ENCODE results near the gene FRMD1. TPM values are rescaled to one million over a fixed set of nuclear protein-coding genes. Genes with fewer than 3 reads are reported as not detected.

FRMD1 gene
- total RNA-seq, 1 donor from 2014 or later, result not detected

DNA sequence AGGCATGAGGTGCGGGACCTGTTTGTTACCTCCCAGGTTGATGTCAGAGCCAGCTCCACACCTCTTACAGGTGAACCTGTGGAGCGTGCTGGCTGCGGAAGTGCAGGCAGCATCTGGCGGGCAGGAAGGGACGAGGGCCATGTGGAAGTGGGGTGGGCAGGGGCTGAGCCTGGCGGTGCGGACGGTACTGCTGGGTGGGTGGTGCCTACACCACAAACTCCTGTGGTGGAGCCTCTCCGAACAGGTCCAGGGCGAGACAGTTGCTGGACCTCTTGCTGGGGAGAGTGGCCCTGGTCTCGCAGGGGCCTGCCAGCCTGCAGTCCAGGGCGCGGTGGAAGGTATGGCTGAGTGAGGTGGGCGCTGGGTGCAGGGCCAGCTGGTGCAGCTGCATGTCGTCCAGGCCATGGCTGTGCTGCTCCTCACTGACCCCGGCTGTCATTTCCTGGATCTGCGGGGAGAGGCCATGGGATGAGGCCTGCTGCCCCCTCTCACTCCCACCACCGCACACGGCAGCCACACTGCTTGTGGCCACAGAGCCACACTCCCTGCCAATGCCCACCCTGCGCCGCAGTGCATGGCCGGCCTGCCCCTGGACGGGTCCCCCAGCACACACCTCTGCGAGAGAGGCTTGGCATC, 22.0 kb downstream of the FRMD1 start:
- no peak for DNase-seq (ENCODE audit: low read depth in 2 of 2)

DNA sequence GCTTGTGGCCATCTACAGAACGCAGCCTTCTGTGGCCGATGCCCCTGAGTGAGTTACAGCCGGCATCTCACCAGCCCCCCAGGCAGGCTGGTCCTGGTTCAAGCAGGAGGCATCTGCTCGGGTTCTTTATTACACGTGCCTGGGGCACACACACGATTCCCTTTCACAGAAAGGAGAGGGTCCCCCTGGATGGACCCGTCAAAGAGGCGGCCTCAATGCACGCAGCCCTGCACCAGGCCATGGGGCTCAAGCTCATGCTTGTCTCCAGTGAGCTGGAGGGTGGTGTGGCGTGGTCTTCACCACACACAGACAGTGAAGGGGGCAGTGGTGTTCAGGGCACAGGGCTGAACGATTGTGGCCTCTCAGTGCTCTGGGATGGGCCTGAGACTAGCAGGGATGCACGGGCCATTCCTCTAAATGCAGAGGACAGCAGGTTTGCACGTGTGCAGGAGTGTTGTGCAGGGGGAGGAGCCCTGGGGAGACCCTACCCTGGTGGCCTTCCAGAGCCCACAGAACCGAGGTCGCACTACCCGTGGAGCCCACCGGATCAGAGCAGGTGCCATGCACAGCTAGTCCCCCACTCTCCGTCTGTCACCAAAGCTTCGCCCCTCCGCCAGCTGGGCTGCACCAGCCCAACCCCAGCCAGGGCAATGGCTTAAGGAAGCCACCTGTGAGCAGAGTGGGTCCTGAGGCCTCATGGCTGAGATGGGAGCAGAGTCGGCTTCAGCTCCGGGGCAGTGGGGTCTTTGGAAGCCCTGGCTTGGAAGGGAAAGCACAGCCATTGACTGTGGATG, 23.1 kb downstream of the FRMD1 start:
- DNase-seq (ENCODE audit: low read depth in 2 of 2), result no peak

DNA sequence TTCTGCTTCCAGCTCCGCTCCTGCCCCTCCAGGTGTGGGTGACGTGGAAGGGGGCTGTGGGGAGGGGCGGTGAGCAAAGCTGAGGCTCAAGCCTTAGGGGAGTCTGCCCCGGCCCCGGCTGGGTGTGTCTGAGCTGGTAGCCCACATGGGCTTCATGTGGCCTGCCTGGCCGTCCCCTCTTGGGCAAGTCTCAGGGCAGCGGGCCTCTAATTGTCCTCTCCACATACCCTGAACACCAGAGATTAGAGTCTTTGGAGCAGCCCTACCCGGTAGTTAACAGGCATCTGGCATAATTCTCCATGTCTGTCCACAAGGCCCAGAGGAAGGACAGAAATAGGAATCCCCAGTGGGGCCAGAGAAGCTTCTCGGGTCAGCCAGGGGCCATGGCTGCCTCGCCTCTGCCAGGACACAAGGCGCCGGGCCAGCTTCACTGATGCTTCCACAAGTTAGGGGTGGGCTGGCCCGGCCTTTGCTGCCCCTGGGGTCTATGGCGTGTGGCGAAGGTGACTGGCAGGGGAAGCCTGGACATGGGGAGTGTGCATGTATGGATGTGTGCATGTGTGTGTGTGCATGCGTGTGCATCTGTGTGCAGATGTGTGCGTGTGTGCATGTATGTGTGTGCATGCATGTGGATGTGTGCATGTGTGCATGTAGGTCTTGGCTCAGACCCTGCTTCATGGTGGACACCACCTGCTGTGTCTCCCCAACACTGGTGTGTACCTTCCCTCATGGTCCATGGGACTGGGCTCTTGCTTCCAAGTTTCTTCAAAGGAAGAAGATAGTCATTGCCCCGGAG, 24.0 kb downstream of the FRMD1 start:
- DNase-seq (ENCODE audit: low read depth in 2 of 2), result no peak

DNA sequence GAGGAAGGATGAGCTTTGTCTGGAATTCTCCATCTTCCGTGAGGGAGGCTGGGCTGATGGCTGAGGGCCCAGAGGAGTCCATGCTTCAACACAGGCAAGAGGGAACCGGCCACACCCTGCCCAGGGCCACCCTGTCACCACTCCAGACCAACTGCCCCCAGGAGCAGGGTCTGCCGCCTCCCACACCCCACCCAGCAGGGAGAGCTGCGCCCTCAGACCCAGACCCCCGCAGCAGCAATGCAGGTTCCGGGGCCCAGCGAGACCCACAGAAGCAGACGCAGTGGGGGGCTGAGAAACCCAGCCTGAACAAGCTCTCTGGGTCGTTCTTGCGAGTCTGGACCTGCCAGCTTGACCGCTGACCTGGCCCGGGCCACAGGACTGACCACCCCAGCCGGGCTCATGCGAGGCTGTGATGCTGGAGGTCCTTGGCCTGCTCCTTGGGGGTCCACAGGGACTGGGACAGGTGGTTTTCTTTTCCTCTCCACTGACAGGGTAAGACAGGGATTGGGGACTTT, 25.0 kb downstream of the FRMD1 start:
- no peak for DNase-seq (ENCODE audit: low read depth in 2 of 2)

DNA sequence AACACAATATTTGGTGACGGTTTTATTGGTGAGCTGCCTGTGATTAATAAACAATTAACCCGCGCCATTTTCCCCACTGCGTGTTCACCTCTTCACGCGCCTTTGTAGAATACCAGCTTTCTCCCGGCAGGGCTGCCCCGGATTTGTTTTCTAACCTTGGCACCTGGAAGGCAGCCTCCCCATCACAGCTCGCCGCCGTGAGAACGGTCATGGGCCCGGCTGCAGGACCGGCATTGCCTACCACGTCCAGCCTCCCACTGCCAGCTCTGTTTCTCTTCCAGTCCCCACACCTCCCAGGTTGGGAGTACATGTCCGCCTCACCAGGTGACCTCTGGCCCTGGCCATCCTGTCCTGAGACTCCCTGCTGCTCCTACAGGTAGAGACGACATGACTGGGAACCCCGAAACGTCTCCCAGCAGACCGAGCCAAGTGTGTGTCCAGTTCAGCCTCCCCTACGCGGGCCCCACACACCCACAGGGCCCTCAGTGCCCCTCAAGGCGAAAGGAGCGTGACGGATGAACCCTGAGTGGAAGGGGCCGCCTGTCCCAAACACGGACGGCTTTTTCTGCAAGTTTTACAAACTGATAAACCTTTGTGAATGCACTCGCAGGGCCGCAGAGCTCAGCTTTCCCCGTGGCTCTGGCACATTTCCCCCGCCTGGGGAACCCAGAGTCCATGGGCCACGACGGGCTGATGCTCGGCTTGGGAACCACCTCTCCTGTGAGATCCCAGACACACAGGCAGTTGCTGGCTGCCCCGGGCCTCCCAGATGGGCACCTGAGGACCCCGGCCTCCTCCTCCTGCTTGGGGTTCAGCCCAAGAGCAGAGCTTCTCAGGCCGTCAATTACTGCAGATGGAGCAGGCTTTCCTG, 25.7 kb downstream of the FRMD1 start:
- DNase-seq (ENCODE audit: low read depth in 2 of 2), result no peak

DNA sequence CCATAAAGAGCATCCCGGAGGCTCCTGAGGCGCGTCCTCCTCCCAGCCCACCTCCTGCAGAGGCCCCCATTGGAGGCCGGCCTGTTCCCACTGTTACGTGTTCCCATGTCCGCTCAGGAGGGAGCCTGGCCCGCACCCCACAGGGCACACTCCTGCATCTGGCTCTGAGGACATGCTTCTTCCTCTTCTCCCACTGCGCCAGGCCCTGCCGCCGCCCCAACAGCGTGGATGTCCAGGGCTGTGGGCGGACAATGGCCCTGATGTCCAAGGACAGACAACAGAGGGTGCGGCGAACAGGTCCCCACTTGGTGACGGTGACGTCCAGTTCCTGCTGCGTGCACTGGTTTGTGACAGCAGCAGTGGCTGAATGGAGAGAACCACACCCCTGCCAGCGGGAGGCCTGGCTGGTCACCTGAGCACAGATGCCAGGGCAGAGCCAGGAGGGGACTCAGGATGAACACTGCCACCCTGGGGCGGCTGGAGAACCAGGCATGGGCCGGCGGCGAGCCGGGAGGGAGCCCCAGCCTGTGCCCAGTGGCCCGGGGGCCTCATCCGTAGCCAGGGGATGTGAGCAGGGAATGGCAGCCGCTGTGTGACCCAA, 26.6 kb downstream of the FRMD1 start:
- DNase-seq (ENCODE audit: low read depth in 2 of 2), result no peak

DNA sequence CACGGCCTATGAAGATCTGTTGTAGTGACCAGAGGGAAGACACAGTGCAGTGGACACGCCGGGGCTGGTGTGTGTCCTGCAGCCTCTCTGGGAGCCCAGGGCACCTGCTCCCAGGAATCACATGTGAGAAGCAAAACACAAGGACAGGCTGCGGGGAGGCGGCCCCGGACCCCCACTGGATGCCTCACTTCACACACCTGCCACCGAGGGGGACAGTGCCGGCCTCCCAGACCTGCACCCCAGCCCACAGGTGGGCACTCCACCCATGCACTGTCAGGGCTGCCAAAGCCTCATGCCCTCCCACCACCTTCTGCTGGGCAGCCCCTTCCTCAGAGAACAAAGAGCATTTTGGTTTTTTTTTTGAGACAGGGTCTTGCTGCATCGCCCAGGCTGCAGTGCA, 27.4 kb downstream of the FRMD1 start:
- no peak for DNase-seq (ENCODE audit: low read depth in 2 of 2)

DNA sequence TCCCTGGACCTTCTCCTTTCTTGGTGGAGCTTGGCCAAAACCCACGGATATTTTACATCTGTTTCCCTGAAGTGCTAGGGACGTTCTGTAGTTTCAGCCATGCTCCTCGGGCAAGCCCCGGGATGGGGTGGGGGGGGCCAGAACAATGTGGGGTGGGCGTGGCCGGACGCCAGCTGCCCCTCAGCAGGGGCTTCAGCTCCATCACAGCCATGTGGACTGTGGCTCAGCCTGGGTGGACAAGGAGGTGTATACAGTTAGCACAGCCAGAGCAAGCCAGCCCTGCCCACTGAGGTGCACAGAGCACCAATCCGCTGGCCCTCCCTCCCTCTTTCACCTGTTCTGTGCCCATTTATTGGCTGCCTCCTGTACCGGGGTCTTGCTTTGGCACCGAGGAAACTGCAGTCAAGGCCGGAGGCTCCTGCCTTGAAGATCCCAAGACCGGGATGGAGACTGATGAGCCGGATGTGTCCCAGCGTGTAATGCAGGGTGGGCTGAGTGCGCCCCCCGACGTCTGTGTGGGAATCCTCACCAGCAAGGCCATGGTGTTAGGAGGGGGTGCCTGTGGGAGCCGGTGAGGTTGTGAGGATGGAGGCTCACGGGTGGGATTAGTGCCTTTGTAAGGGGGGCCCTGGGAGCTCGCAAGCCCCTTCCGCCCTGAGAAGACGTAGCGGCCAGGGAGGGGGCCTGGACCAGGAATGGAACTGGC, 28.0 kb downstream of the FRMD1 start:
- DNase-seq (ENCODE audit: low read depth in 2 of 2), result no peak

DNA sequence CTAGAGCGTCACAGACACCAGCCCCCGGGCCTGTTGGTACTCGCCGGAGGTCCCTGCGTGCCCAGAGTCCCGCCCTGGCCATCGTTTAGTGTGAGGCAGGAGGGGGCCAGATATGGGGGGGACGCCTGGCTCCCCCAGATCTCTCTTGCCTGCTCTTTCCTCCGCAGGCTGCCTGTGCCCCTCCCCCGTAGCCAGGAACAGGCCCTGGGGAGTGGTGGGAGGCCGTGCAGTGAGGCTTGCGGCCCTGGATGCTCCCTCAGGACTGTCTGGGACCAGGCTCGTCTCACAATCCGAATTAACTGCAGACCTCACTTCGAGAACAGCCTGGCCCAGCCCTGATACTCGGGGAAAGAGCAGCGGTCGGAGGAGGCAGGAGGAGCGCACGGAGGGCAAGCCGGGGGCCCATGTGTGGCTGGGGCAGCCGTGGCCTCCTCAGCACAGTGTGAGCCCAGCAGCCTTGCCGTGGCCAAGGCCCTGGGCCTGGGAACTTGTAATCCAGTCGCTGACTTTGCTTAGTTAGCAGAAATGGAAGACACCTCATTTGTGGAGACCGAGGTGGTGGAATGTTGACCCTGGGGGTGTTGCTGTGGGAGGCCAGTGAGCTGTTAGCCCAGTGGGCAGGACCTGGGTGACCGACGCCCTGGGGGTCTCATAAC, 28.7 kb downstream of the FRMD1 start:
- DNase-seq (ENCODE audit: low read depth in 2 of 2), result no peak

DNA sequence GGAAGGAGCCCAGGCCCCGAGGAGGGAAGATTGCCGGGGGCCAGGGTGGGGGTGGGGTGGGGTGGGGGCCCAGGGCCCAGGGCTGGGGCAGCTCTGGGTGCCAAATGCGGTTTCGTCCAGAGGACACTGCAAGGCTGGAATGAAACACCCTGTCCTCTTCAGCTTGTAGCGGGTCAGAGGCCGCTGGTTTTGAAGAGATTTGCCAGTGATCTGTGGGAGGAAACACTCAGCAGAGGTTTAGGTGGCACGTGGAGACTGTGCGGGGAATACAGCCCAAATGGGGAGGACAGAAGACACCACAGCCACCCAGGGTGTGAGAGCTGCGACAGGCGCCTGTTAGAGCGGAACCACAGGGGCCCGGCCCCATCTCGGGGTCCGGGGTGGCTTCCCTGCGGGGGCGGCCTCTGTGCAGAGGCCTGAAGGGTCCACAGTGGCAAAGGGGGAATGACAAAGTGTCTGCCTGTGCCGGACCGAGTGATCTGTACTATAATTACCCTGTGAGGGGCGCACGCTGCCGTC, 29.2 kb downstream of the FRMD1 start:
- DNase-seq (ENCODE audit: low read depth in 2 of 2), result no peak

DNA sequence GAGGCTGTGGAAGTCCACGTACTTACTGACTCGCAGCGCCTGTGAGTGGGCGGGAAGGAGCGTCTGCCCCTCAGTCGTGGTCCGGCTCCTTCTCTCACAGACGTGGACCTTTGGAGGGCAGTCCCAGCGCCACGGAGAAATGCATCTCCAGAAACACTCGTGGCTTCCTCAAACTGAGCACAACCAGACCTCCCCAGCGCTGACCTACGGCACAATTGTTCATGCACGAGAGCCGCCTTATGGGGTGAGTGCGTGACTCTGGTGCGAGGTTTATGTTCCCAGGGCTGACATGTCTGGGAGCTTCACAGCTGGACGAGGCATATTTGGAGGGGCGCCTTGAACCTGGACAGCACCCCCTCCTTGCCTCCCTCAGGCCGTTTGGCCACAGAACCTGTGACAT, 29.7 kb downstream of the FRMD1 start:
- no peak for DNase-seq (ENCODE audit: low read depth in 2 of 2)

DNA sequence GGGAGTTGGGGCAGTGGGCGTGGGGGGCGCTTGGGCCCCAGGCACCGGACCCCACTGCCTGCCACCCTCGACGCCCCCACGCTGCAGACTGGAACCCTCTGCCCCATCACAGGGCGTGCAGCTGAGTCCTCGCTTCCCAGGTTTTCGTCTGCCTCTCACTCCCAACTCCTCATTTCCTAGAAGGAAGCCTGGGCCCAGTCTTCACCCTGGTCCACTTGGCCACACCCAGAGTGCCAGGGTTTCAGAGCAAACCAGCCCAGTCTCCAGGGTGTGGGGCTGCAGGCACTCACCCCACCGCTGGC, 30.3 kb downstream of the FRMD1 start:
- no peak for DNase-seq (ENCODE audit: low read depth in 2 of 2)

DNA sequence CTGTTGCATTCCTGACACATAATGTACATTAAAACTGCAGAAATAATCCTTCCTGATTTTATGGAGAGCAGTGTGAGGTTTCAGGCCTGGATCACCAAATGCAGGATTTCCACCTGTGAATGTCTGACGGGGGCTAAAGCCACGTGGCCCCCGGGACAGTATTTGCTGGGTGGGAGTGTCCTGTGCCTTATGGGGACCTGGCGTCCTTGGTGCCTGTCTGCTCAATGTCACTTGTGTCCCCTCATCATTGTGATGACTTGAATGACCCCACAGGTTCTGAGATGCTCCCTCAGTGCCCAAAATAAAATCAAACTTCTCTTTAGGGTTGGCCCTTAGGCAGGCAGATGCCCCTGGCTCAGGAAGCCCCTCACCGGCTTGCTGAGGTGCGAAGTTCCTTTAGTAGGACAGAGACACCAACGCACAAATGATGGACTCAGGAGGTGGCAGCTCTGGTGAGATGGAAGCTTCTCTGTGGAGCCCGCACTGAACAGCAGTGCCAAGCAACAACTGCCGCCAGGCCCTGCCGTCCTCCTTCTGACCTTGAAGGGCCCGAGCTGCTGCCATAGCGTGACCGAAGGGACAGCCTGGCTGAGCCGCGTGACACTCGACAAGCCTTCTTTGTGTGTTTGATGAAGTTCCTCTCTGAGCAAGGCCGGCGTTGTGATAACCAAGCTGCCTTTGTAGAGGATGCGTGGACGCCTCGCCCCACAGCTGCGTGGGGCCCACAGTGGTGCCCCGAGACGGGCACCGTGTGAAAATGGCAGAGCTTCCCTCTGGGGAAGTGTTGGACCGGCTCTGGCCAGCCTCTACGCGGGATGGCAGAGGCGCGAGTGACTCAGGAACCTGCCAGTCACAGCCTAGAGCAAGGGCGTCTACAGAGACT, 30.9 kb downstream of the FRMD1 start:
- no peak for DNase-seq (ENCODE audit: low read depth in 2 of 2)

DNA sequence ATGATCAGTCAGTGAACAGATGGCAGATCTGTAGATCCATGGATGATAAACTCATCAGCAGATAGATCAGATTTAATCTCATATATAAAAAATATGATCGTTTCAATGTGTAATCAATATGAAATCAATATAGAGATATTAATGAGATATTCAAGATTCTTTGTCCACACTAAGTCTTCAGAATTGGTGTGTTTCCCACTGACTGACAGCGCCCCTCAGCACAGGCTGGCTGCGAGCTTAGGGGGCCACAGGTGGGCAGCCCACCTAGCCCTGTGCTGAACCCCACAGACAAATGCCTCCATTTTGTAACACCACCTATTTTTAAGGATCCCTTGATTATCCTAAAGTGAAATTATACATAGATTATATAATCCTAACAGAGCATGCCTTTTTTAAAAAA, 32.3 kb downstream of the FRMD1 start:
- no peak for DNase-seq (ENCODE audit: low read depth in 2 of 2)

DNA sequence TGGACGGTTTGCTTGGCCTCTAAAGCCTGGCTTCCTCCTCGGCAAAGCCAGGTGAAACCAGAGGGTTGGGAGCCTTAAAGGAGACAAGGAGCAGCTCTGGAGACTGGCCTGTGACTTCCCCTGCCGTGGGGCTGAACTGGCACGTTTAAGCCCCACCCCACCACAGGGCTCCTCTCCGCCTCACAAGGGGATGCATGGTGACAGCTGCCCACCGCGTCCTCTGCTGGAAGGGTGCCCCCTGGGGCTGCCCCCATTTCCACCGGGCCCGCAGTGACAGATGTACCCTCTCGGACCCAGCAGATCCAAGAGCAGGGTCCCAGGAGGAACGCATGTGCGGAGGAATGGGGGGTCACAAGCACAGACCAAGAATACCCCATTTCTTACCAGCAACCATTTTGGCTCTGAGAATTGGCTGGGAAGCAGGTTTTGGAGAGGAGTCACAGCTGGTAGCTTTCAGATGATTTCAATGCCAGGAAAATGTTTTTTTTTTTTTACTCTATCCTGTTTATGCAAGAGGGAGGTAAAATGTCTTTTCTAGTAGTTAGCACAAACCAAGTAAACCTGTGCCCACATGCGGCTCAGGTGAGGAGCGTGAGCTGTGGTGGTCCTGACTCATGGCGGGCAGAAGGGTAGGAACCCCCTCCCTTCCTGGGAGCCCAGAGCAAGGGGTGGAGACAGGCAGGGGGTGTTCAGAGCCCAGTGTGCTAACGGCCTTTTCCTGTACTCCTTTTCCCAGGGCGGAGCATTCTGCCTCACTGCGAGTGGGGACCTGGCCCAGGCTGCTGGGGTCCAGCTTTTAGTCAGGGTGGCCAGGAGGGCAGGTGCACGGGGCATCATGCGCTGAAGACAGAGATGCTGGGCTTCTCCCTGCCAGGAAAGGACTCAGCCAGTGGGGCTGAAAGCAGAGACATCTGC, 33.0 kb downstream of the FRMD1 start:
- no peak for DNase-seq (ENCODE audit: low read depth in 2 of 2)

DNA sequence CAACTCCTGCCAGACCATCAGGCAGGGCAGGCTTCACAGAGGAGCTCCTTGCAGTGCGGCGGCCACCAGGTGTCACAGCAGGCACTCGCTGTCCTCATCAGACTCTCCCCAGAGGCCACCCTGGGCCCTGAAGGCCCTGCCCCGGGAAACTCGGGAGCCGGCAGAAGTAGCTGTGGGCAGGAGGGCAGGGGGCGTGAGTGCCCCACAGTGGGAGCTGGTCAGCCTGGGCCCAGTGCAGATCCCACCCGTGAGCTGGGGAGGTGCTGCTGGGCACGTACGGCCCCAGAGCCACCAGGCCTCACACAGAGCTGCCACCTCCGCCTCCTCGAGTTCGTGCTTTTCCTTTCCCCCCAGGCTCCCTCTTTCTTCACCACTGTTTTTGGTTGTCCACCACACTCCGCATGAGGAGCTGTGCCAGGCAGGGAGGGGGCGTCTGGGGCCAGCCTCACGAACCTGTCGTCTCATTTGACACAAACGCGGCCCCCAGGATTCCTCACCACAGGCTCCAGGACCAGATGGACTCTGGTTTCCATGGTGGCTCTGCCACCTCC, 33.8 kb downstream of the FRMD1 start:
- DNase-seq (ENCODE audit: low read depth in 2 of 2), result no peak

DNA sequence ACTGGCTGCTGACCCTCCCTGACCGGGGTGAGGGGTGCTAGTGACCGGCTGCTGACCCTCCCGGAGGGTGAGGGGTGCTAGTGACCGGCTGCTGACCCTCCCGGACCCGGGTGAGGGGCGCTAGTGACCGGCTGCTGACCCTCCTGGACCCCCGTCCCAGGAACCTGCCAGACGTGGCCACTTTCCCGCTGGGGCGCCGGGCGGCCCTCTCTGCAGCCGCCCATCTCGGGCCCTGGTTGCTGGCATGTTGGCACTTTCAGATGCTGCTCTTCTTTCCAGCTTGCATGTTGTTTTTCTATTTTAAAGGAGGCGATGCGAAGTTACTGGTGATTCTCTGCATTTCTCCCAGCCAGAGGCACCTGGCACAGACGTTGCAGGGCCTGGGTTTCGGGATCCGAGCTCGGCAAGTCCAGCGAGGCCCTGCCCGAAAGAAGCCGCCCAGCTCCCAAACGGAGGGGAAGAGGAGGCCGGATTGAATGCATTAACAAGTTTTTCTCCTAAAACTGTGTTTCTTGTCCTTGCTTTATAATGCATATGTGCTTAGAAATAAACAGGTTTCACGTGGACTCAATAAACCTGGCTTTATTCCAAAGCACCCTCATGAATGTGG, 34.4 kb downstream of the FRMD1 start:
- no peak for DNase-seq (ENCODE audit: low read depth in 2 of 2)

All from dermis microvascular lymphatic vessel endothelial cell (primary cell).